Neural cell (in vitro differentiated cells): ENCODE results near the gene BICD1. TPM values are rescaled to one million over a fixed set of nuclear protein-coding genes. Genes with fewer than 3 reads are reported as not detected.

Source experiments
- H2AFZ ChIP-seq: fragments of 200-600, 300-800 bp; sonication (generic), shearing (Covaris generic); 2 replicates; pipeline ENCODE4 v1.6.0; 2014; ENCODE audit warnings: low read depth, mild to moderate bottlenecking, antibody characterized with exemption, low read length, moderate library complexity
- H3F3A ChIP-seq: fragments of 200-600 bp; shearing (Covaris generic); 2 replicates; pipeline ENCODE4 v1.6.1; 2016; ENCODE audit warnings: mild to moderate bottlenecking, moderate library complexity, mixed read lengths, antibody characterized with exemption, low read length; ENCODE audit not compliant: insufficient read depth, poor library complexity, severe bottlenecking
- H3K27ac ChIP-seq: fragments of 200-600, 300-800 bp; sonication (generic), shearing (Covaris generic); 2 replicates; pipeline ENCODE4 v1.5.1; 2014; ENCODE audit warnings: mild to moderate bottlenecking, low read length, moderate library complexity
- H3K27me3 ChIP-seq: fragments of 300-800, 200-600 bp; sonication (generic), shearing (Covaris generic); 2 replicates; pipeline ENCODE4 v1.6.0; 2014; ENCODE audit warnings: mild to moderate bottlenecking, low read depth, low read length, moderate library complexity; ENCODE audit not compliant: insufficient read depth
- H3K36me3 ChIP-seq: fragments of 300-800, 200-600 bp; sonication (generic), shearing (Covaris generic); 2 replicates; pipeline ENCODE4 v1.5.1; 2014; ENCODE audit warnings: mild to moderate bottlenecking, antibody characterized with exemption, low read length, moderate library complexity; ENCODE audit not compliant: insufficient read depth
- H3K4me2 ChIP-seq: fragments of 300-800, 200-600 bp; sonication (generic), shearing (Covaris generic); 2 replicates; pipeline ENCODE4 v1.6.0; 2014; ENCODE audit warnings: mild to moderate bottlenecking, low read length
- H3K4me3 ChIP-seq: fragments of 300-800, 200-600 bp; sonication (generic), shearing (Covaris generic); 2 replicates; pipeline ENCODE4 v1.5.1; 2014; ENCODE audit warnings: mild to moderate bottlenecking, low read length, moderate library complexity
- H3K79me2 ChIP-seq: fragments of 200-600 bp; shearing (Covaris generic); replicated peaks from 2 replicates; pipeline ENCODE4 v1.6.0; 2014; ENCODE audit warnings: mild to moderate bottlenecking, low read length, moderate library complexity; ENCODE audit not compliant: insufficient read depth
- H3K9ac ChIP-seq: fragments of 300-800, 200-600 bp; sonication (generic), shearing (Covaris generic); 2 replicates; pipeline ENCODE4 v1.6.1; 2016; ENCODE audit warnings: mild to moderate bottlenecking, low read length, mixed read lengths
- H3K9me2 ChIP-seq: fragments of 200-600 bp; shearing (Covaris generic); 2 replicates; pipeline ENCODE4 v1.6.1; 2016; ENCODE audit warnings: mild to moderate bottlenecking, low read length, mixed read lengths; ENCODE audit not compliant: insufficient read depth
- H3K9me3 ChIP-seq: fragments of 200-600, 300-800 bp; sonication (generic), shearing (Covaris generic); 2 replicates; pipeline ENCODE4 v1.6.1; 2016; ENCODE audit warnings: mild to moderate bottlenecking, mixed run types, low read length, moderate library complexity, mixed read lengths
- H4K20me1 ChIP-seq: fragments of 200-600 bp; shearing (Covaris generic); 2 replicates; pipeline ENCODE4 v1.6.1; 2016; ENCODE audit warnings: mild to moderate bottlenecking, mixed run types; ENCODE audit not compliant: insufficient read depth
- CTCF ChIP-seq: fragments of 450-650 bp; IDR thresholded peaks from 2 replicates; pipeline ENCODE4 v1.5.1; 2014; ENCODE audit warnings: antibody characterized with exemption, mild to moderate bottlenecking, moderate library complexity; ENCODE audit not compliant: poor library complexity, severe bottlenecking
- EP300 ChIP-seq: fragments of 450-650 bp; conservative IDR thresholded peaks from 2 replicates; pipeline ENCODE4 v1.6.1; 2014; ENCODE audit warnings: antibody characterized with exemption, mild to moderate bottlenecking, moderate library complexity; ENCODE audit not compliant: poor library complexity, severe bottlenecking
- EZH2 ChIP-seq: fragments of 200-600, 300-800 bp; shearing (Covaris generic), sonication (generic); IDR thresholded peaks from 2 replicates; pipeline ENCODE4 v1.6.1; 2014; ENCODE audit warnings: antibody characterized with exemption, low read length, borderline replicate concordance, mild to moderate bottlenecking; ENCODE audit not compliant: insufficient read depth, poor library complexity, severe bottlenecking
- MXI1 ChIP-seq: fragments of 450-650 bp; conservative IDR thresholded peaks from 2 replicates; pipeline ENCODE4 v1.6.1; 2014; ENCODE audit warnings: antibody characterized with exemption, mild to moderate bottlenecking; ENCODE audit not compliant: poor library complexity, severe bottlenecking
- POLR2AphosphoS5 ChIP-seq: IDR thresholded peaks from 2 replicates; pipeline ENCODE4 v1.6.1; 2012
- RAD21 ChIP-seq: fragments of 450-650 bp; conservative IDR thresholded peaks from 2 replicates; pipeline ENCODE4 v1.6.1; 2014; ENCODE audit warnings: antibody characterized with exemption, mild to moderate bottlenecking, moderate library complexity
- REST ChIP-seq: IDR thresholded peaks from 2 replicates; pipeline ENCODE4 v1.6.1; 2012; ENCODE audit warnings: borderline replicate concordance
- SMC3 ChIP-seq: fragments of 450-650 bp; conservative IDR thresholded peaks from 2 replicates; pipeline ENCODE4 v1.6.1; 2014; ENCODE audit warnings: antibody characterized with exemption, mild to moderate bottlenecking, moderate library complexity; ENCODE audit not compliant: poor library complexity
- TAF1 ChIP-seq: IDR thresholded peaks from 2 replicates; pipeline ENCODE4 v1.6.1; 2012; ENCODE audit warnings: low read depth
- polyA plus RNA-seq: library from polyadenylated mRNA; depleted of rRNA; stranded (reverse); fragments of >200 nt; gene quantifications from 2 replicates; pipeline ENCODE4 v1.2.3, GENCODE V29; 2014

BICD1 gene
- polyA plus RNA-seq, 1 donor from 2014 or later = 41.1 TPM

DNA sequence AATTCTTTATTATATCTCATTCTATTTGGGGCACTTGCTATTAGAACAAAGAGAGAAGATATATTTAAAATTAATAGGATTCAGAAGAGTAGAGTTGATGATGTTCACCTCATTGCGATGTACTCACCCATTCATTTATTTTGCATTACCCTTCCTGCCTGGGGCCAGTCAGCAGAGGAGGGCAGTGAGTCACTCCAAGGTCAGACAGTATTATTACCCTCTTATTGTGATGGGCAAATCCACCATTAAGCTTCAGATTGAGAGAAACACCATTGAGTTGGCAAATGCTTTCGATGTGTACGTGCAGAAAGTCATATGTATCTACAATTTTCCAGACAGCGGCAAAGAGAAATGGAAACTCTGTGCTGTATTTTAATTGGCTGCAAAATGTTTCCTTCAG, 134.2 kb downstream of the BICD1 start:
- Histone ChIP-seq H3K36me3 (peaks cover 5% of the 10 kb centered on the region), H4K20me1 (no peaks in the 10 kb centered on the region), H3K79me2 (no peaks in the 10 kb centered on the region), H3K9me3 (no peaks in the 10 kb centered on the region), H3K27ac (no peak overlapping the region), H3K27me3 (no peaks in the 10 kb centered on the region), H3K4me3 (no peak overlapping the region), H3K9me2 (no peaks in the 10 kb centered on the region), H3K4me2 (no peak overlapping the region), H3F3A (no peaks in the 10 kb centered on the region), H3K9ac (no peak overlapping the region), H2AFZ (no peak overlapping the region)
- TF ChIP-seq RAD21 (no peak), EP300 (no peak), POLR2AphosphoS5 (no peak), CTCF (no peak), SMC3 (no peak), TAF1 (no peak), MXI1 (no peak), REST (no peak), EZH2 (no peak)

DNA sequence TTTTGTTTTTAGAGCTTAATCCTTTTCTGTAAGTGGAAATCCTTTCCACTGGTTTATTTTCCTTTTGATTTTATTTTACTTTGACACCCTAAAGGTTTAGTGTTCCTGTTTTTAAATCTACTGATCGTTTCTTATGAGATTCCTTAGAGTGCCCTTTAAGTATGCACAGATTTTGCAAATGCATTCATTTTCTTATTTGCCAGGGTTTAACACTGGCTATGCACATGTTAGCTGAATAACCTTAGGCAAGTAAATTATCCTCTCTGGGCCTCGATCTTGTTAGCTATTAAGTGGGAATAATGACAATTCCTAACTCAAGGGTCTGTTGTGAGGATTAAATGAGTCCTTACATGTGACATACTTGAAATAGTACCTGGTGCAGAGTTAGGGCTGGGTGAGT, 136.0 kb downstream of the BICD1 start:
- no peak overlapping the region for H3K4me2 ChIP-seq
- no peaks in the 10 kb centered on the region for H4K20me1 ChIP-seq
- TF ChIP-seq TAF1 (no peak), REST (no peak), CTCF (no peak)
- no peaks in the 10 kb centered on the region for H3K9me2 ChIP-seq
- H3F3A ChIP-seq = no peaks in the 10 kb centered on the region
- peaks cover 3% of the 10 kb centered on the region for H3K79me2 ChIP-seq
- H3K4me3 ChIP-seq = no peak overlapping the region
- no peaks in the 10 kb centered on the region for H3K27me3 ChIP-seq
- no peaks in the 10 kb centered on the region for H3K36me3 ChIP-seq
- H2AFZ ChIP-seq = no peak overlapping the region
- no peak overlapping the region for H3K9ac ChIP-seq
- H3K27ac ChIP-seq = no peak overlapping the region
- H3K9me3 ChIP-seq = no peaks in the 10 kb centered on the region
